Mucosa of descending colon (tissue), 3 donors: ENCODE results near the gene ESR1. TPM values are rescaled to one million over a fixed set of nuclear protein-coding genes. Genes with fewer than 3 reads are reported as not detected.

Experiments used
- ATAC-seq: fragments of 200-7000 bp; cut with Tn5 transposase; one replicate; pipeline ENCODE4 v1.9.1; 2020; ENCODE audit warnings: mild to moderate bottlenecking, moderate library complexity
- DNase-seq, 3 donors: peaks; one replicate each; pipeline ENCODE4 v3.0.0-alpha.2; 2020
- H3K36me3 ChIP-seq: fragments of 200-600 bp; one replicate; pipeline ENCODE4 v1.8.0; 2021; ENCODE audit warnings: low read depth, mild to moderate bottlenecking
- H3K4me1 ChIP-seq: fragments of 200-600 bp; one replicate; pipeline ENCODE4 v1.8.0; 2021; ENCODE audit warnings: low read depth, mild to moderate bottlenecking
- H3K4me3 ChIP-seq: fragments of 200-600 bp; one replicate; pipeline ENCODE4 v1.8.0; 2021; ENCODE audit warnings: mild to moderate bottlenecking
- H3K9me3 ChIP-seq: fragments of 200-600 bp; one replicate; pipeline ENCODE4 v1.8.0; 2021; ENCODE audit warnings: mild to moderate bottlenecking
- intact Hi-C, 2 donors: fragments of 100-400 bp; cut with DNase I in 1 of 2; cut with micrococcal nuclease in 1 of 2; formaldehyde crosslinking; loops; one replicate each; pipeline versions ENCODE4 v1.11.0 to v1.11.1; 2022; cut with DNase I, micrococcal nuclease
- total RNA-seq, 3 donors: library from RNA; stranded (reverse); fragmentation: NEBNext Ultra II Directional in 2 of 3; extraction: Animal tissue kit (Norgen Biotek cat#: 25700) in 2 of 3; gene quantifications; one replicate each; pipeline versions ENCODE4 v1.2.1 to v1.2.4, GENCODE V29; 2021 to 2023
- TF ChIP-seq, protein P1 (sequence below): fragments of 200-600 bp; IDR thresholded peaks from one replicate; pipeline ENCODE4 v1.8.0; 2022; ENCODE audit warnings: antibody characterized with exemption, mild to moderate bottlenecking
- donor health status: DM: no; HTN: no; CAD: no; lungs with moderate emphysema.
- donor health status: DM: no; HTN: no; CAD: no.
- donor health status: DM: no; HTN: yes; CAD: no.

The ESR1 gene
- total RNA-seq, 3 donors from 2014 or later, result 0.55 to 1.6 (median 0.82) TPM

DNA sequence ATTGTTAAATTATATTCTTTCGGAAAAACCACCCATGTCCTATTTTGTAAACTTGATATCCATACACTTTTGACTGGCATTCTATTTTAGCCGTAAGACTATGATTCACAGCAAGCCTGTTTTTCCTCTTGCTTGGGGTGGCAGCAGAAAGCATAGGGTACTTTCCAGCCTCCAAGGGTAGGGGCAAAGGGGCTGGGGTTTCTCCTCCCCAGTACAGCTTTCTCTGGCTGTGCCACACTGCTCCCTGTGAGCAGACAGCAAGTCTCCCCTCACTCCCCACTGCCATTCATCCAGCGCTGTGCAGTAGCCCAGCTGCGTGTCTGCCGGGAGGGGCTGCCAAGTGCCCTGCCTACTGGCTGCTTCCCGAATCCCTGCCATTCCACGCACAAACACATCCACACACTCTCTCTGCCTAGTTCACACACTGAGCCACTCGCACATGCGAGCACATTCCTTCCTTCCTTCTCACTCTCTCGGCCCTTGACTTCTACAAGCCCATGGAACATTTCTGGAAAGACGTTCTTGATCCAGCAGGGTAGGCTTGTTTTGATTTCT is 2.1 kb upstream of the ESR1 start:
- Histone ChIP-seq H3K9me3 (no peaks in the 10 kb centered on the region), H3K4me1 (no peaks in the 10 kb centered on the region), H3K36me3 (no peaks in the 10 kb centered on the region), H3K4me3 (no peak overlapping the region)
- intact Hi-C loops, result no loop called here
- TF ChIP-seq, protein P1, sequence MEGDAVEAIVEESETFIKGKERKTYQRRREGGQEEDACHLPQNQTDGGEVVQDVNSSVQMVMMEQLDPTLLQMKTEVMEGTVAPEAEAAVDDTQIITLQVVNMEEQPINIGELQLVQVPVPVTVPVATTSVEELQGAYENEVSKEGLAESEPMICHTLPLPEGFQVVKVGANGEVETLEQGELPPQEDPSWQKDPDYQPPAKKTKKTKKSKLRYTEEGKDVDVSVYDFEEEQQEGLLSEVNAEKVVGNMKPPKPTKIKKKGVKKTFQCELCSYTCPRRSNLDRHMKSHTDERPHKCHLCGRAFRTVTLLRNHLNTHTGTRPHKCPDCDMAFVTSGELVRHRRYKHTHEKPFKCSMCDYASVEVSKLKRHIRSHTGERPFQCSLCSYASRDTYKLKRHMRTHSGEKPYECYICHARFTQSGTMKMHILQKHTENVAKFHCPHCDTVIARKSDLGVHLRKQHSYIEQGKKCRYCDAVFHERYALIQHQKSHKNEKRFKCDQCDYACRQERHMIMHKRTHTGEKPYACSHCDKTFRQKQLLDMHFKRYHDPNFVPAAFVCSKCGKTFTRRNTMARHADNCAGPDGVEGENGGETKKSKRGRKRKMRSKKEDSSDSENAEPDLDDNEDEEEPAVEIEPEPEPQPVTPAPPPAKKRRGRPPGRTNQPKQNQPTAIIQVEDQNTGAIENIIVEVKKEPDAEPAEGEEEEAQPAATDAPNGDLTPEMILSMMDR, result no peak
- ATAC-seq (no peak), DNase-seq (no peak)

DNA sequence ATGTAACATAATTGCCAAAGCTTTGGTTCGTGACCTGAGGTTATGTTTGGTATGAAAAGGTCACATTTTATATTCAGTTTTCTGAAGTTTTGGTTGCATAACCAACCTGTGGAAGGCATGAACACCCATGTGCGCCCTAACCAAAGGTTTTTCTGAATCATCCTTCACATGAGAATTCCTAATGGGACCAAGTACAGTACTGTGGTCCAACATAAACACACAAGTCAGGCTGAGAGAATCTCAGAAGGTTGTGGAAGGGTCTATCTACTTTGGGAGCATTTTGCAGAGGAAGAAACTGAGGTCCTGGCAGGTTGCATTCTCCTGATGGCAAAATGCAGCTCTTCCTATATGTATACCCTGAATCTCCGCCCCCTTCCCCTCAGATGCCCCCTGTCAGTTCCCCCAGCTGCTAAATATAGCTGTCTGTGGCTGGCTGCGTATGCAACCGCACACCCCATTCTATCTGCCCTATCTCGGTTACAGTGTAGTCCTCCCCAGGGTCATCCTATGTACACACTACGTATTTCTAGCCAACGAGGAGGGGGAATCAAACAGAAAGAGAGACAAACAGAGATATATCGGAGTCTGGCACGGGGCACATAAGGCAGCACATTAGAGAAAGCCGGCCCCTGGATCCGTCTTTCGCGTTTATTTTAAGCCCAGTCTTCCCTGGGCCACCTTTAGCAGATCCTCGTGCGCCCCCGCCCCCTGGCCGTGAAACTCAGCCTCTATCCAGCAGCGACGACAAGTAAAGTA is 547 bp upstream of the ESR1 start:
- ATAC-seq (no peak), DNase-seq (no peak)
- Histone ChIP-seq H3K4me1 (no peaks in the 10 kb centered on the region), H3K36me3 (no peaks in the 10 kb centered on the region), H3K4me3 (no peak overlapping the region), H3K9me3 (no peaks in the 10 kb centered on the region)
- TF ChIP-seq, protein P1, result no peak
- intact Hi-C loops, result no loop called here

DNA sequence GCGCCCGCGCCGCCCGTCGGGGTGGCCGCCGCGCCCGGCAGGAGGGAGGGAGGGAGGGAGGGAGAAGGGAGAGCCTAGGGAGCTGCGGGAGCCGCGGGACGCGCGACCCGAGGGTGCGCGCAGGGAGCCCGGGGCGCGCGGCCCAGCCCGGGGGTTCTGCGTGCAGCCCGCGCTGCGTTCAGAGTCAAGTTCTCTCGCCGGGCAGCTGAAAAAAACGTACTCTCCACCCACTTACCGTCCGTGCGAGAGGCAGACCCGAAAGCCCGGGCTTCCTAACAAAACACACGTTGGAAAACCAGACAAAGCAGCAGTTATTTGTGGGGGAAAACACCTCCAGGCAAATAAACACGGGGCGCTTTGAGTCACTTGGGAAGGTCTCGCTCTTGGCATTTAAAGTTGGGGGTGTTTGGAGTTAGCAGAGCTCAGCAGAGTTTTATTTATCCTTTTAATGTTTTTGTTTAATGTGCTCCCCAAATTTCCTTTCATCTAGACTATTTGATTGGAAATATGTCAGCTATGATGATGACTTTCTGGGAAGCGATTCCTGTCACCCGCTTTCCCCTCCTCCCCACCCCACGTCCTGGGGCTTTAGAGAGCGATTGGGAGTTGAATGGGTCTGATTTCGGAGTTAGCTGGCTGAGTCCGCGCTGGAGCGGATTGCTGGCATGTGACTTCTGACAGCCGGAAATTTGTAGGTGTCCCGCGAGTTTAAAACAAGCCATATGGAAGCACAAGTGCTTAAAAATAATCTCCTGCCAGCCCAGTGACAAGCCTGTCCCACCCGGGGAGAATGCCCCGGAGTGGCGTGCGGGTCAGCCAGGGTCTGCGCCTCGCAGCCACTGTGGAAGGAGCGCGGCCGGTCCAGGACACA is 1.1 kb downstream of the ESR1 start:
- no peaks in the 10 kb centered on the region for H3K36me3 ChIP-seq
- H3K9me3 ChIP-seq, result no peaks in the 10 kb centered on the region
- DNase-seq (no peak), ATAC-seq (no peak)
- TF ChIP-seq, protein P1, result no peak
- no peak overlapping the region for H3K4me3 ChIP-seq
- intact Hi-C loops, result no loop called here
- no peaks in the 10 kb centered on the region for H3K4me1 ChIP-seq

DNA sequence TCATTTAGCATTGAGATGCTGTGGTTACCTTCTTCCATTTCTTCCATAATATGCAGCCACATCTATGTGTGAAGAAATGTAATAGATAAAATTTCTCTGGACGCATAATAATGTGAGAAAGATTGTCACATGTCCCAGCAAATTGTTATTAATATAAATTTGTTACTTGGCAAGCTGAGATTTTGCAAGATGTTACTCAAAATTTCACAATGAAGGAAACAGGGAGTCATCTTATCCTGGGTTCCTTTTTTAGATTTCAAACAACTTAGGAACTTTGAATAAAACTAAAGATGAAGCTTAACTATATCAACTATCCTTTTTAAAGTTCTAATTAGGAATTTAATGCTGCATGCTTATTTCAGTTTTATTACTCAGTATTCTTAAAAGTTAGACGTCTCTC is 3.6 kb downstream of the ESR1 start:
- no peak overlapping the region for H3K4me3 ChIP-seq
- no peaks in the 10 kb centered on the region for H3K36me3 ChIP-seq
- TF ChIP-seq, protein P1, result no peak

DNA sequence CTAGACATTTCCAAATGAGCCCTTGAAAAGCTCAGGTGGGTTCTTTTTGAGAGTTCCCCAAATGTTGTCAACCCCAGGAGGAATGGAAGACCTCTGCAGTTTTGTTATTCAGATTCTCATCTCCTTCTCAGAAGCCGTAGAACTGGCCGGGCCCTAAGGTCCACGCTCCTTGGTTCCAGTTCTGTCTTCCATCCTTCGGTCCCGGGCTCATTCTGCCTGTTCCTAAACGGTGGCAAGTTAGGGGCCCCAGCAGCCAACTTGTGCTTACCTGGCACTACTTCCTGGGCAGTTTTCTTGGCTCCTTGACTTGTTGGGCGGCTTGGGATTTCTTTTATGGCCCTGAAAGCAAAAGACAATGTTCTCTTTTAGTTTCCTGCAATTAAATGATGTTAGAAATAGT is 6.4 kb downstream of the ESR1 start:
- Histone ChIP-seq H3K36me3 (no peaks in the 10 kb centered on the region), H3K4me3 (no peak overlapping the region), H3K9me3 (no peaks in the 10 kb centered on the region), H3K4me1 (no peaks in the 10 kb centered on the region)
- TF ChIP-seq, protein P1, result no peak
- no peak for ATAC-seq
- intact Hi-C loops, result no loop called here
- DNase-seq, result no peak

More for the DNA sequence above, 3.6 kb downstream of the ESR1 start:
- Histone ChIP-seq H3K4me1 (no peaks in the 10 kb centered on the region), H3K9me3 (no peaks in the 10 kb centered on the region)
- DNase-seq, result no peak
- intact Hi-C loops, result no loop called here
- no peak for ATAC-seq
